Measurements from ENCODE around the gene LYG2.

DNA sequence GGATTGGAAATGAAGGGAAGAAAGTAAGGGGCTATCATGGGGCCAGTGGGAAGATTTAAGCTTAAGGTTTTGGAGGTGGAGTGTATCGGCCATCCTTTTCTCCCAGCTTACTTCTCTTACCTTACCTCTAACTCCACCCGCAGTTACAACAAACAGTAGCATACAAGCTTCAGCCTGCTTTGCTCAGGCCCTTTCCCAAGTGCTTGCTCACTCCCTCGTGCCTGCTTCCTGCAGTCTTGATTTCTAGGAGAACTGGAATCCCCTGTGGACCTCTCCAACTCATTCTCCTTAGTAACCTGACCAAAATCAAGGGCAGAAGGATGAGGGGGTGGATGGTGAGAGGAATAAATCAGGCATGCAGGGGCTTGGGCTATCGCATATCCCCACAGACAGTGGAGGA, 5.8 kb upstream of the LYG2 start:
- TF ChIP-seq, protein P1, sequence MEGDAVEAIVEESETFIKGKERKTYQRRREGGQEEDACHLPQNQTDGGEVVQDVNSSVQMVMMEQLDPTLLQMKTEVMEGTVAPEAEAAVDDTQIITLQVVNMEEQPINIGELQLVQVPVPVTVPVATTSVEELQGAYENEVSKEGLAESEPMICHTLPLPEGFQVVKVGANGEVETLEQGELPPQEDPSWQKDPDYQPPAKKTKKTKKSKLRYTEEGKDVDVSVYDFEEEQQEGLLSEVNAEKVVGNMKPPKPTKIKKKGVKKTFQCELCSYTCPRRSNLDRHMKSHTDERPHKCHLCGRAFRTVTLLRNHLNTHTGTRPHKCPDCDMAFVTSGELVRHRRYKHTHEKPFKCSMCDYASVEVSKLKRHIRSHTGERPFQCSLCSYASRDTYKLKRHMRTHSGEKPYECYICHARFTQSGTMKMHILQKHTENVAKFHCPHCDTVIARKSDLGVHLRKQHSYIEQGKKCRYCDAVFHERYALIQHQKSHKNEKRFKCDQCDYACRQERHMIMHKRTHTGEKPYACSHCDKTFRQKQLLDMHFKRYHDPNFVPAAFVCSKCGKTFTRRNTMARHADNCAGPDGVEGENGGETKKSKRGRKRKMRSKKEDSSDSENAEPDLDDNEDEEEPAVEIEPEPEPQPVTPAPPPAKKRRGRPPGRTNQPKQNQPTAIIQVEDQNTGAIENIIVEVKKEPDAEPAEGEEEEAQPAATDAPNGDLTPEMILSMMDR (IDR thresholded peaks at IDR 0.05; ENCODE audit: extremely low read depth in 1 of 2, insufficient read depth in 1 of 2, low read depth in 1 of 2, low read length in 2 of 2): no peak
- no peak for TF ChIP-seq POLR2AphosphoS5 (IDR thresholded peaks at IDR 0.05; ENCODE audit: insufficient read depth, low read depth, low read length)
- TF ChIP-seq POLR2A (IDR thresholded peaks at IDR 0.05; ENCODE audit: low read depth, low read length): no peak
- no peak for TF ChIP-seq EZH2 (IDR thresholded peaks at IDR 0.05; ENCODE audit: borderline replicate concordance, low read depth, low read length, severe bottlenecking)
- TF ChIP-seq JUN (IDR thresholded peaks at IDR 0.05; ENCODE audit: borderline replicate concordance, insufficient read depth, insufficient read length, low read depth): no peak
- TF ChIP-seq, protein P2, sequence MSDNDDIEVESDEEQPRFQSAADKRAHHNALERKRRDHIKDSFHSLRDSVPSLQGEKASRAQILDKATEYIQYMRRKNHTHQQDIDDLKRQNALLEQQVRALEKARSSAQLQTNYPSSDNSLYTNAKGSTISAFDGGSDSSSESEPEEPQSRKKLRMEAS (IDR thresholded peaks at IDR 0.05; ENCODE audit: insufficient read depth, insufficient read length): no peak
- TF ChIP-seq FOS (IDR thresholded peaks at IDR 0.05; ENCODE audit: borderline replicate concordance, insufficient read depth, low read length): no peak
- no peak for TF ChIP-seq GATA2 (IDR thresholded peaks at IDR 0.05; ENCODE audit: insufficient read depth, insufficient read length, low read depth, low read length)
- no peak for TF ChIP-seq MYC (IDR thresholded peaks at IDR 0.05; ENCODE audit: low read depth, low read length)

All from endothelial cell of umbilical vein (primary cell).